ENCODE results near the gene TMEM54.

GRCh38 chr1:32927441-32927840 is 26.3 kb upstream of the TMEM54 start:
- TF ChIP-seq, protein P1, sequence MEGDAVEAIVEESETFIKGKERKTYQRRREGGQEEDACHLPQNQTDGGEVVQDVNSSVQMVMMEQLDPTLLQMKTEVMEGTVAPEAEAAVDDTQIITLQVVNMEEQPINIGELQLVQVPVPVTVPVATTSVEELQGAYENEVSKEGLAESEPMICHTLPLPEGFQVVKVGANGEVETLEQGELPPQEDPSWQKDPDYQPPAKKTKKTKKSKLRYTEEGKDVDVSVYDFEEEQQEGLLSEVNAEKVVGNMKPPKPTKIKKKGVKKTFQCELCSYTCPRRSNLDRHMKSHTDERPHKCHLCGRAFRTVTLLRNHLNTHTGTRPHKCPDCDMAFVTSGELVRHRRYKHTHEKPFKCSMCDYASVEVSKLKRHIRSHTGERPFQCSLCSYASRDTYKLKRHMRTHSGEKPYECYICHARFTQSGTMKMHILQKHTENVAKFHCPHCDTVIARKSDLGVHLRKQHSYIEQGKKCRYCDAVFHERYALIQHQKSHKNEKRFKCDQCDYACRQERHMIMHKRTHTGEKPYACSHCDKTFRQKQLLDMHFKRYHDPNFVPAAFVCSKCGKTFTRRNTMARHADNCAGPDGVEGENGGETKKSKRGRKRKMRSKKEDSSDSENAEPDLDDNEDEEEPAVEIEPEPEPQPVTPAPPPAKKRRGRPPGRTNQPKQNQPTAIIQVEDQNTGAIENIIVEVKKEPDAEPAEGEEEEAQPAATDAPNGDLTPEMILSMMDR (IDR thresholded peaks at IDR 0.05), result no peak
- TF ChIP-seq POLR2A (IDR thresholded peaks at IDR 0.05), result no peak
